ENCODE data around the gene MAPK12.

GRCh38 chr22:50282361-50283155, 21.1 kb upstream of the MAPK12 start:
- no peak for TF ChIP-seq CTCF (conservative IDR thresholded peaks at IDR 0.05; ENCODE audit: low read length)
- no peak for TF ChIP-seq EZH2phosphoT487 (IDR thresholded peaks at IDR 0.05; ENCODE audit: borderline replicate concordance)
